Right atrium auricular region (tissue), 2 donors: Measurements from ENCODE around the gene ZDHHC4. TPM values are rescaled to one million over a fixed set of nuclear protein-coding genes. Genes with fewer than 3 reads are reported as not detected.
"Not testable (repeated sequence)": the region's sequence is repeated elsewhere in the genome, so short reads cannot be mapped to it uniquely, and the experiment has no call there.

Experiments used
- DNase-seq: peaks from one replicate; pipeline ENCODE4 v3.0.0-alpha.2; 2019; ENCODE audit warnings: low spot score
- H3K27ac ChIP-seq, 2 donors: fragments of 200-600 bp; sonication (generic); 1 replicate in 1 of 2; 2 replicates in 1 of 2; pipeline ENCODE4 v1.5.1; 2016 to 2019
- H3K27me3 ChIP-seq, 2 donors: fragments of 200-600 bp; sonication (generic); one replicate each; pipeline versions ENCODE4 v1.5.1 to v1.6.0; 2017 to 2019
- H3K36me3 ChIP-seq: fragments of 200-600 bp; sonication (generic); one replicate; pipeline ENCODE4 v1.5.1; 2016
- H3K4me1 ChIP-seq, 2 donors: fragments of 200-600 bp; sonication (generic); one replicate each; pipeline versions ENCODE4 v1.5.1 to v1.6.0; 2017 to 2019
- H3K4me3 ChIP-seq, 2 donors: fragments of 200-600 bp; sonication (generic); 1 replicate in 1 of 2; 2 replicates in 1 of 2; pipeline ENCODE4 v1.5.1; 2017 to 2019; ENCODE audit warnings: mild to moderate bottlenecking in 1 of 2, moderate library complexity in 1 of 2
- H3K9me3 ChIP-seq, 2 donors: fragments of 200-600 bp; sonication (generic); one replicate each; pipeline ENCODE4 v1.5.1; 2019
- total RNA-seq, 2 donors: library from RNA; depleted of rRNA; stranded (reverse); fragments of >200 nt; gene quantifications; one replicate each; pipeline ENCODE4 v1.1.0, GENCODE V29; 2016
- TF ChIP-seq, protein P1 (sequence below), 2 donors: fragments of 200-600 bp; sonication (generic); IDR thresholded peaks; one replicate each; pipeline ENCODE4 v1.5.1; 2019; ENCODE audit warnings: antibody characterized with exemption in 2 of 2

Gene ZDHHC4
- total RNA-seq, 2 donors from 2014 or later: 37.5 to 48.4 TPM

GRCh38 chr7:6630007-6630849 lies 53.0 kb downstream of the ZDHHC4 start:
- no peak overlapping the region for H3K4me3 ChIP-seq
- no peak overlapping the region for H3K27ac ChIP-seq
- H3K9me3 ChIP-seq: no peaks in the 10 kb centered on the region
- TF ChIP-seq, protein P1, sequence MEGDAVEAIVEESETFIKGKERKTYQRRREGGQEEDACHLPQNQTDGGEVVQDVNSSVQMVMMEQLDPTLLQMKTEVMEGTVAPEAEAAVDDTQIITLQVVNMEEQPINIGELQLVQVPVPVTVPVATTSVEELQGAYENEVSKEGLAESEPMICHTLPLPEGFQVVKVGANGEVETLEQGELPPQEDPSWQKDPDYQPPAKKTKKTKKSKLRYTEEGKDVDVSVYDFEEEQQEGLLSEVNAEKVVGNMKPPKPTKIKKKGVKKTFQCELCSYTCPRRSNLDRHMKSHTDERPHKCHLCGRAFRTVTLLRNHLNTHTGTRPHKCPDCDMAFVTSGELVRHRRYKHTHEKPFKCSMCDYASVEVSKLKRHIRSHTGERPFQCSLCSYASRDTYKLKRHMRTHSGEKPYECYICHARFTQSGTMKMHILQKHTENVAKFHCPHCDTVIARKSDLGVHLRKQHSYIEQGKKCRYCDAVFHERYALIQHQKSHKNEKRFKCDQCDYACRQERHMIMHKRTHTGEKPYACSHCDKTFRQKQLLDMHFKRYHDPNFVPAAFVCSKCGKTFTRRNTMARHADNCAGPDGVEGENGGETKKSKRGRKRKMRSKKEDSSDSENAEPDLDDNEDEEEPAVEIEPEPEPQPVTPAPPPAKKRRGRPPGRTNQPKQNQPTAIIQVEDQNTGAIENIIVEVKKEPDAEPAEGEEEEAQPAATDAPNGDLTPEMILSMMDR (IDR thresholded peaks at IDR 0.05): no peak
- no peaks in the 10 kb centered on the region for H3K4me1 ChIP-seq
- H3K27me3 ChIP-seq: no peaks in the 10 kb centered on the region
- DNase-seq: no peak
- H3K36me3 ChIP-seq: no peaks in the 10 kb centered on the region

- TF ChIP-seq, protein P1 (IDR thresholded peaks at IDR 0.05): no peak
- no peak overlapping the region for H3K4me3 ChIP-seq
- H3K27me3 ChIP-seq: no peaks in the 10 kb centered on the region
- DNase-seq: no peak
- no peaks in the 10 kb centered on the region for H3K9me3 ChIP-seq
- H3K36me3 ChIP-seq: no peaks in the 10 kb centered on the region
- H3K4me1 ChIP-seq: peaks cover 0 to 5% of the 10 kb centered on the region in 2 donors
- H3K27ac ChIP-seq: no peak overlapping the region
Measured at GRCh38 chr7:6631605-6632004, 54.4 kb downstream of the ZDHHC4 start.

GRCh38 chr7:6634021-6634420 lies 56.8 kb downstream of the ZDHHC4 start:
- TF ChIP-seq, protein P1 (IDR thresholded peaks at IDR 0.05): no peak
- Histone ChIP-seq H3K27me3 (no peaks in the 10 kb centered on the region), H3K4me3 (no peak overlapping the region), H3K36me3 (no peaks in the 10 kb centered on the region), H3K9me3 (no peaks in the 10 kb centered on the region), H3K27ac (no peak overlapping the region), H3K4me1 (peaks cover 0 to 21% of the 10 kb centered on the region in 2 donors)
- no peak for DNase-seq

GRCh38 chr7:6634971-6635370 lies 57.7 kb downstream of the ZDHHC4 start:
- H3K27ac ChIP-seq, H3K27me3 ChIP-seq, H3K36me3 ChIP-seq, H3K9me3 ChIP-seq, H3K4me3 ChIP-seq, DNase-seq: not testable (repeated sequence)
- H3K4me1 ChIP-seq: peaks cover 0 to 21% of the 10 kb centered on the region in 2 donors

DNA sequence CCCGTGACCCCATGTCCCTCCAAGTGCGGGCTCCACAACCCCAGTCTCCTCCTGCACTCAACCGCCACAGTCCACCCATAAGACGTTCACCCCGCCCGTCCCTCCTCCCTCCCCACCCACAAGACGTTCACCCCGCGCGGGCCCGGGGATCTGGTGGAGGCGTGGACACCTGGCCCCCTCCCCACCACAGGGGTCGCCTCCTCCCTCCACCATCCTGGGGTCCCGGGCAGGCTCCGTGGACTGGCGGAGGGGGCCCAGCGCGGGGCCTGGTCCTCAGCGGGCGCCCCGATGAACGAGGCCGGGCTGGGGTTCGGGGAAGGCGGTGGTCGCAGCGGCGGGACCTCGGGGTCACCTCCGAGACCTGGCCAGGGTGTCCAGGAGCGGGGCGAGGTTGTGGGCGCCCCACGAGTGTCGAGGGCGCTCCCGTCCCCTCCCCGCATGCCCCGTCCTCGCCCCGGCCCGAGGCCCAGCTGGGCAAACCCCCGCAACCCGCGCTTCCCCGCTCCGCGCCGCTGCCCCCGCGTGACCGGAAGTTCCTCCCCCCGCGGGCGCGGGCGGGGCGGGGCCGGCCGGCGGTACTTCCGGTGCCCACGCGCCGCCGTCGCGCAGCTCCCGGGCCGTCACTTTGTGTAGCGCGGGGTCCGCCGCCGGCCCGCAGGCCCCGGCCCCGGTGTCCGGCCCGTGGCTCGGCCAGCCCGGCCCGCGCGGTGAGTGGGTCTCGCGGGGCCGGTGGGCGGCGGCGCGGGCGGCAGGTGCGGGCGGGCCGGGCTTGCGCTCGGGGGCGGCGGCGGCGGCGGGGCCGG lies 59.7 kb downstream of the ZDHHC4 start, which contains the start of gene ZNF316:
Gene ZNF316, plus strand, starts transcription at position 578 of the 803 bp plus-strand sequence. CDS start 5,092 bp downstream, outside the sequence.
- DNase-seq: no peak
- no peaks in the 10 kb centered on the region for H3K9me3 ChIP-seq
- TF ChIP-seq, protein P1 (IDR thresholded peaks at IDR 0.05): no peak

More for the DNA sequence above, 59.7 kb downstream of the ZDHHC4 start, which contains the start of gene ZNF316:
- peaks cover 9% of the 10 kb centered on the region for H3K36me3 ChIP-seq
- peak within 1 kb of the TSS; percentile 79 to 83 for H3K27ac ChIP-seq
- peak within 1 kb of the TSS; percentile 73 to 91 for H3K4me3 ChIP-seq
- H3K4me1 ChIP-seq: peaks cover 0 to 21% of the 10 kb centered on the region in 2 donors
- no peaks in the 10 kb centered on the region for H3K27me3 ChIP-seq
